HG03565 (cell line): ENCODE results near the gene RAB39B.

Experiments used
- ATAC-seq: cut with Tn5 transposase; IDR thresholded peaks from one replicate; pipeline ENCODE4 v1.9.1; 2021; ENCODE audit warnings: mild to moderate bottlenecking, moderate library complexity; ENCODE audit not compliant: unreplicated experiment

Gene RAB39B

DNA sequence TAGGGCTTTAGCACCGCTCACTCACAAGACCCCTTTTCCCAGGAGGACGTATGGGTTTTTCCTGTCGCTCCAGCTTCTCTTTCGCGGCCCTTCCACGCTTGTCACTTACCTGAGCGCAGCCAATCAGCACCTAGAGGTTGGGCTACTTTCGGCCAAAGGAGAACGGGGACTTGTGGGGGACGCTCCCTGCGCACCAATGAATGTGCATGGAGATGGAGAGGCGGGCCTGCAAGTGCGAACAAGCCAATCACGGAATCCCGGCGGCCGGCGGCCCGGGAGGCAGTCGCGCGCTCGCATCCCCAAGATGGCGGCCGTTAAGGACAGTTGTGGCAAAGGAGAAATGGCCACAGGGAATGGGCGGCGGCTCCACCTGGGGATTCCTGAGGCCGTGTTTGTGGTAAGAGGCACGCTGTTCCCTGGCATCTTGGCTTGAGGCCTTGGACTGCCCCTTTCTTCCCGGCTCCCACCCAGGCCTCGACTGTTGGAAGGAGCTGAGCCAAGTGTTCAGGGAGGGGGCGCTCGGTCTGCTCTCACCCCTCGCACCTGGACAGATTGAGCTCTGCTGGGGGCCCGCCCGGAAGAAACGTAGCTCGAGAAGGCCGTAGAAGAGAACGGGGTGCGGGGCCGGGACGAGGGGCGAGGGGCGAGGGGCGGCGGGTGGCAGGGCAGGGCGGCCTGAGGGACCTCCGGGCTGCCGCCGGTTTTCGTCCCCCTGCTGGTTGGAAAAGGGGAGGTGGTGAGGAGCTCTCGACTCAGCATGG is 47.9 kb downstream of the RAB39B start, which contains the start of gene VBP1:
VBP1 (plus strand) TSS at position 282 of the 761 bp plus-strand sequence; CDS start at position 305, 23 bp downstream.
- ATAC-seq, result peak; percentile 94

DNA sequence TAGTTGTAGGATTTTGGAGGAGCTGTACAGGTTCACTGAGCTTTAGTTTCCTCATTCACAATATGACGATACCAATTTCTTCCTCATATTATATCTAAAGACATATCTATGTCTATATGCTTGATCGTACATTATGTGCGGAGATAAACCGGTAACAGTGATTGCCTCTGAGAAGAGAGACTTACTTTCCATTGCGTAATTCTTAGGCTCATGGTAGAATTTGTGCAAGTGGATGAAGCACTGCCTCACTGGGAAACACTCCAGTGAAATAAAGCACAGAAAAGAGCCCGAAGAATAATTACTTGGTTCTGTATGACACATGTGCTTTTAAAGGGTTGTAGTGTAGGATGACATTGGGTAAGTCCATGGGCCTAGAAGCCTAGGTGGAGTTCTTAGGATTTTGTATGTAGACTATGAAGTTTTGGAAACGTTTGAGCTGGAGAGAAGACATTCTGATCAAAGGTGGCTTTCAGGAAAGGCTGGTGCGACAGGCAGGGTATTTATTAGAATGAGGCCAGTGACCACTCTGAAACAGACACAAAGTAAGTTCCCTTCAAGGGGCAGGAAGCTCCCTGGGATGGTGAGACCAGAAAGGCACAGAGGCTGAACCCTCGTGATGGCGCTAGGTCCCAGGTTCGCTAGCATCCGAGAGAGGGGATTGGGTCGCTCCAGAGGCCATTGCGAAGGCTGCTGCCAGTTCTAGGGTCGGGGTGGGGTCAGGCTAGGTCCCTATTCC is 48.7 kb downstream of the RAB39B start:
- peak; percentile 6 for ATAC-seq

DNA sequence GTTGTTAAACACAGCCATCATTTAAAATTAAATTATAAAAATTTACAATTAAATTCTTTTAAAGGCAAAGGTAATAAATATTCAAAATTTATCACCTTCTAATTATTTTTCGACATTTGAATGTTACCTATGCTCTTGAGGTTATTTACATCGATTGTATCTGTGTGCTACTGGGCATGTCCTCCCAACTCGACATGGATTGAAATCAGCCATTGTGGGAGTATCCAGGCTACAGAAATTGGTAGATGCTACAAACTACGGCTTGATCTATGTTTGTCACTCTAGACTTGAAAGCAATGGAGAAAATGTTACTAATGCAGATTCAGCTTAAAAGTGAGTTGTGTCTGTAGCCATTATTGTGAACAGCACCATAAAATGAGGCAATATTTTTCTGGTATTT is 50.6 kb downstream of the RAB39B start:
- no peak for ATAC-seq

DNA sequence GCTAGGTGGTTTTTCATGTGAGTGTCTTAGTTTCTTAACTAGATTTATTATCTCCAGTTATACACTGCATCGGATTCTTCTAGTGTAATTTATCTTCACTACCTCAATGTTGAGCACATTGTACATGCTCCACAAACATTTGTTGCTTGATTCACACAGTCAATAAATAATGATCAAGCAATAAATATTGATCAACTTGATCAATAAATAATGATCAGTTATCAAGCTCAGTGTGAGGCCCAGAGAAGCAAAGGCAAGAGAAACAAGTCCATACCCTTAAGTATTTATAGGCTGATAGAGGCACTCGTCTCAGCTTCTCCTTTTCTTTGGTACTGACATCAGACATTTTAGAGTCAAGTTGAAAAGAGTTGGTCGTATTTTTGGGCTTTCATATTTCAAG is 53.1 kb downstream of the RAB39B start:
- no peak for ATAC-seq
